Measurements from ENCODE around the gene SLC43A3.

The SLC43A3 gene

DNA sequence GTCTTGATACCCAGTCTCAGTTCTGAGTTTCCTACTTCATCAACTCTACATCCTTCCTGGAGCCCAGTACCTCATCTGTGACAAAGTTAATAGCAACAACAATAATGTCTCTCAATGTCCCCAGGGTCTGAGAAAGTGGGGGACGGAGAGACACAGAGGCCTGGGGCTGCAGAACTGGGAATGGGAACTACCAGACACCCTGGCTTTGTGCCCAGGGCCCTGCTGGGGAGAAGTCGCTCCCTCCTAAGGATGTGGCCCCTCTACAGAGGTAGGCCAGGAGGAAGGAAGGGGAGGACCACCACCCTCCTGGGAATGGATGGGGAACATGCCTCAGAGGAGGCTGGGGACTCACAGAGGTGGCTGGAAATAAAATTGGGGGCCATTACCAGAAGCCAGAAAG, 51.4 kb downstream of the SLC43A3 start:
- Histone ChIP-seq H3K9me2 (replicated peaks; ENCODE audit: control insufficient read depth, low read length) (no peaks in the 10 kb centered on the region), H4K20me1 (ENCODE audit: control insufficient read depth, insufficient read depth, low read depth, low read length) (no peaks in the 10 kb centered on the region), H3F3A (ENCODE audit: control insufficient read depth, insufficient read depth) (no peaks in the 10 kb centered on the region), H3K4me2 (ENCODE audit: low read length) (no peak overlapping the region), H3K4me3 (ENCODE audit: low read length) (no peak overlapping the region), H3K36me3 (ENCODE audit: control insufficient read depth, low read length) (no peaks in the 10 kb centered on the region), H3K79me2 (ENCODE audit: control insufficient read depth, low read length) (no peaks in the 10 kb centered on the region), H3K9me3 (ENCODE audit: control insufficient read depth, insufficient read depth, low read length) (no peaks in the 10 kb centered on the region), H3K4me1 (ENCODE audit: control insufficient read depth, low read length) (no peaks in the 10 kb centered on the region), H3K27ac (ENCODE audit: low read depth, low read length) (no peak overlapping the region), H3K27me3 (ENCODE audit: control insufficient read depth, low read length) (peaks cover 4% of the 10 kb centered on the region; the same call in 1 of the 2 replicates)
- no peak for TF ChIP-seq EZH2phosphoT487 (IDR thresholded peaks at IDR 0.05; ENCODE audit: borderline replicate concordance, low read length)
- TF ChIP-seq, protein P1, sequence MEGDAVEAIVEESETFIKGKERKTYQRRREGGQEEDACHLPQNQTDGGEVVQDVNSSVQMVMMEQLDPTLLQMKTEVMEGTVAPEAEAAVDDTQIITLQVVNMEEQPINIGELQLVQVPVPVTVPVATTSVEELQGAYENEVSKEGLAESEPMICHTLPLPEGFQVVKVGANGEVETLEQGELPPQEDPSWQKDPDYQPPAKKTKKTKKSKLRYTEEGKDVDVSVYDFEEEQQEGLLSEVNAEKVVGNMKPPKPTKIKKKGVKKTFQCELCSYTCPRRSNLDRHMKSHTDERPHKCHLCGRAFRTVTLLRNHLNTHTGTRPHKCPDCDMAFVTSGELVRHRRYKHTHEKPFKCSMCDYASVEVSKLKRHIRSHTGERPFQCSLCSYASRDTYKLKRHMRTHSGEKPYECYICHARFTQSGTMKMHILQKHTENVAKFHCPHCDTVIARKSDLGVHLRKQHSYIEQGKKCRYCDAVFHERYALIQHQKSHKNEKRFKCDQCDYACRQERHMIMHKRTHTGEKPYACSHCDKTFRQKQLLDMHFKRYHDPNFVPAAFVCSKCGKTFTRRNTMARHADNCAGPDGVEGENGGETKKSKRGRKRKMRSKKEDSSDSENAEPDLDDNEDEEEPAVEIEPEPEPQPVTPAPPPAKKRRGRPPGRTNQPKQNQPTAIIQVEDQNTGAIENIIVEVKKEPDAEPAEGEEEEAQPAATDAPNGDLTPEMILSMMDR (IDR thresholded peaks at IDR 0.05; ENCODE audit: low read depth, low read length, poor library complexity, severe bottlenecking): no peak

DNA sequence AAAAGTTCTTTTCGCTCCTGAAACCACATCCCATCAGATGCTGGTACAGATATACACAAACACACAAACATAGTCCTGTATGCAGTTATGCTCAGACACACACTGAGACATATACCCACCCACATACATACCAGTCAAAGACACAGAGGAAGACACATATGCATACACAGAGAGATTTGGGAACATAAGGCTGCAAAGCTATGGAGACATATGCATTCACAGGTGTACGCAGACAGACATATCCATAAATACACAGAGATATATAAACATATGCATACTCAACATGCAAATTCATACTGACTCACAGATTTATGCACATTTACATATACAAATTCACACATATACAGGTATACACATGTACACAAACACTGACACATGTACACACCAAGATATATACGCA, 52.0 kb downstream of the SLC43A3 start:
- Histone ChIP-seq H3F3A (ENCODE audit: control insufficient read depth, insufficient read depth) (no peaks in the 10 kb centered on the region), H3K79me2 (ENCODE audit: control insufficient read depth, low read length) (no peaks in the 10 kb centered on the region)

DNA sequence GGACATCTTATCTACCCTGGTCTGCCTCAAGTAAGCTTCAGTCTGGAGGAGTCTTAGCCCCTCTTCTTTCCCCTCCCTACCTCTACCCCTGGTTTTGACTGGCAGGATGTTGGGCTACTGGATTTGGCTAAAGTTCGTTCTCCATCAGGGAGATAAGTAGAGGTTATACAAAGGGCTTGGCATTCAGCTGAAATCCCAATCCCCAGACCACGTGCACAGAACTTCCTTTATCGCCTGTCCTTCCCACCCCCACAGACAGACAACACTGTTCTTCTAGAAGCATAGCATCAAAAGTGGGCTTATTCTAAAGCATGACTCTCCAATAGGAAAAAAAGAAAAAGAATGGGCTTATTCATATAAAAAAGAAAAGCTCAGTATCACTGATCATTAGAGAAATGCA, 53.8 kb downstream of the SLC43A3 start:
- H3K79me2 ChIP-seq (ENCODE audit: control insufficient read depth, low read length): no peaks in the 10 kb centered on the region
- no peaks in the 10 kb centered on the region for H3K36me3 ChIP-seq (ENCODE audit: control insufficient read depth, low read length)
- no peak for TF ChIP-seq EZH2phosphoT487 (IDR thresholded peaks at IDR 0.05; ENCODE audit: borderline replicate concordance, low read length)
- TF ChIP-seq, protein P1 (IDR thresholded peaks at IDR 0.05; ENCODE audit: low read depth, low read length, poor library complexity, severe bottlenecking): no peak
- H3K4me2 ChIP-seq (ENCODE audit: low read length): no peak overlapping the region
- no peaks in the 10 kb centered on the region; the same call in 1 of the 2 replicates for H3K27me3 ChIP-seq (ENCODE audit: control insufficient read depth, low read length)
- no peaks in the 10 kb centered on the region for H3K9me2 ChIP-seq (replicated peaks; ENCODE audit: control insufficient read depth, low read length)
- H3K27ac ChIP-seq (ENCODE audit: low read depth, low read length): no peak overlapping the region
- H3K4me1 ChIP-seq (ENCODE audit: control insufficient read depth, low read length): no peaks in the 10 kb centered on the region
- no peaks in the 10 kb centered on the region for H4K20me1 ChIP-seq (ENCODE audit: control insufficient read depth, insufficient read depth, low read depth, low read length)
- no peaks in the 10 kb centered on the region for H3F3A ChIP-seq (ENCODE audit: control insufficient read depth, insufficient read depth)
- H3K9me3 ChIP-seq (ENCODE audit: control insufficient read depth, insufficient read depth, low read length): no peaks in the 10 kb centered on the region
- H3K4me3 ChIP-seq (ENCODE audit: low read length): no peak overlapping the region

More for the DNA sequence above, 52.0 kb downstream of the SLC43A3 start:
- Histone ChIP-seq H3K9me2 (replicated peaks; ENCODE audit: control insufficient read depth, low read length) (no peaks in the 10 kb centered on the region), H3K27me3 (ENCODE audit: control insufficient read depth, low read length) (peaks cover 4% of the 10 kb centered on the region; the same call in 1 of the 2 replicates), H3K27ac (ENCODE audit: low read depth, low read length) (no peak overlapping the region), H4K20me1 (ENCODE audit: control insufficient read depth, insufficient read depth, low read depth, low read length) (no peaks in the 10 kb centered on the region), H3K36me3 (ENCODE audit: control insufficient read depth, low read length) (no peaks in the 10 kb centered on the region), H3K4me1 (ENCODE audit: control insufficient read depth, low read length) (no peaks in the 10 kb centered on the region), H3K9me3 (ENCODE audit: control insufficient read depth, insufficient read depth, low read length) (no peaks in the 10 kb centered on the region), H3K4me2 (ENCODE audit: low read length) (no peak overlapping the region), H3K4me3 (ENCODE audit: low read length) (no peak overlapping the region)
- TF ChIP-seq, protein P1 (IDR thresholded peaks at IDR 0.05; ENCODE audit: low read depth, low read length, poor library complexity, severe bottlenecking): no peak
- TF ChIP-seq EZH2phosphoT487 (IDR thresholded peaks at IDR 0.05; ENCODE audit: borderline replicate concordance, low read length): no peak

All from DOHH2 (cell line).